Measurements from ENCODE around the gene TANGO2. TPM values are rescaled to one million over a fixed set of nuclear protein-coding genes. Genes with fewer than 3 reads are reported as not detected.

The TANGO2 gene
- total RNA-seq, 2 experiments from 2014 or later, result 40.7 to 41.2 TPM

DNA sequence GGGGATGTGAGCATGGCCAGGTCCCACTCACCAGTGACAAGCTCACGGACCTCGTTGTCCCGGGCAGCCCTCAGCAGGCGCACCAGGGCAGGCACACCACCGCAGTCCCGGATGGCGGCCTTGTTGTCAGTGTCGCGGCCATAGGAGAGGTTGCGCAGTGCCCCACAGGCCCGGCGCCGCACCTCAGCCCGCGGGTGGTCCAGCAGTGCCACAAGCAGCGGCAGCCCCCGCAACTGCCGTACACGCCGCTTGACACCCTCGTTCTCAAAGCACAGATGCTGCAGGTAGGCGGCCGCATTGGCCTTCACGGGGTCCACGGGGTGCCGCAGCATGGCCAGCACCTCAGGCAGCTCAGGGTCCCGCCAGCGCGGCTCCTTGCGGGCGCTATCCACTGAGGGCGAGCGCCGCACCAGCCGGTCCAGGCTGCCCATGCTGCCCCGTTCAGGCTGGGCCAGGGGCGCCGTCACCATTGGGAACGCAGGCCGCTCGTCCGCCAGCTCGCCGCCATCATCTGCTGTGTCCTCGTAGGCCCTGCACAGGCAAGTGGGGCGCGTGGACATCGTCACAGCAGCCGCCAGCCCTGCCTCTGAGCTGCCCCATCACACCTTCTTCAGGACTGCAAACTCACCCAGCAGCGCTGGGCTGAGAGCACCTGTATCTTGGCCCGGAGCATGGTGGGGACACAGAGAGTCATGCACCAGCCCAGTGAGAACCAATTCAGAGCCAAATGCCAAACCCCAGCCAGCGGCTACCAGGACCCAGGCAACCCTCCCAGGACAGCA is 41.0 kb upstream of the TANGO2 start:
- H3K4me1 Mint-ChIP-seq, result peaks cover 5% of the 10 kb centered on the region
- H3K27ac Mint-ChIP-seq, result no peak overlapping the region
- POLR2A ChIA-PET, result no interaction called here
- DNase-seq, result no peak
- H3K36me3 Mint-ChIP-seq, result no peaks in the 10 kb centered on the region
- H3K4me3 Mint-ChIP-seq, result no peak overlapping the region
- H3K27me3 Mint-ChIP-seq, result no peaks in the 10 kb centered on the region
- no peak for ATAC-seq (ENCODE audit: low read depth)
- H3K9me3 Mint-ChIP-seq, result no peaks in the 10 kb centered on the region

DNA sequence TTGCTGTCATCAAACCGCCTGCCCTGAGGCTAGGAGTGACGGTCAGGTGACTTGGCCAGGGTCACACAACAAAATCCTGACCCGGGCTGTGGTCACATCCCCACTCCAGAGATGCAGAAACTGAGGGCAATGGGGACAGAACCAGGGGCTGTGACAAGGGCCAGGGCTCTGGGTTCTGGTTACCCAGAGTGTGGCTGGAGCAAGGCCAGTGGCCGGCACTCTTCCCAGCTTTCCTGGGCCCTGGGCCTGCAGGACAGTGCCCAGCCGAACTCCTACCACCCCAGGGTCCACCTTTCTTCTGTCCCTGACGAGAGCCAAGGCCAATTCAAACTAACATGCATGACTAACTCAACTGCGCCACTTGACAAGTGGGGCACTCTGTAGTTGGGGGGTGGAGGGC is 40.1 kb upstream of the TANGO2 start:
- DNase-seq, result no peak
- H3K27ac Mint-ChIP-seq, result no peak overlapping the region
- no peak for ATAC-seq (ENCODE audit: low read depth)
- H3K36me3 Mint-ChIP-seq, result no peaks in the 10 kb centered on the region
- H3K4me3 Mint-ChIP-seq, result no peak overlapping the region
- POLR2A ChIA-PET, result no interaction called here
- H3K27me3 Mint-ChIP-seq, result no peaks in the 10 kb centered on the region
- no peaks in the 10 kb centered on the region for H3K9me3 Mint-ChIP-seq
- H3K4me1 Mint-ChIP-seq, result no peaks in the 10 kb centered on the region

DNA sequence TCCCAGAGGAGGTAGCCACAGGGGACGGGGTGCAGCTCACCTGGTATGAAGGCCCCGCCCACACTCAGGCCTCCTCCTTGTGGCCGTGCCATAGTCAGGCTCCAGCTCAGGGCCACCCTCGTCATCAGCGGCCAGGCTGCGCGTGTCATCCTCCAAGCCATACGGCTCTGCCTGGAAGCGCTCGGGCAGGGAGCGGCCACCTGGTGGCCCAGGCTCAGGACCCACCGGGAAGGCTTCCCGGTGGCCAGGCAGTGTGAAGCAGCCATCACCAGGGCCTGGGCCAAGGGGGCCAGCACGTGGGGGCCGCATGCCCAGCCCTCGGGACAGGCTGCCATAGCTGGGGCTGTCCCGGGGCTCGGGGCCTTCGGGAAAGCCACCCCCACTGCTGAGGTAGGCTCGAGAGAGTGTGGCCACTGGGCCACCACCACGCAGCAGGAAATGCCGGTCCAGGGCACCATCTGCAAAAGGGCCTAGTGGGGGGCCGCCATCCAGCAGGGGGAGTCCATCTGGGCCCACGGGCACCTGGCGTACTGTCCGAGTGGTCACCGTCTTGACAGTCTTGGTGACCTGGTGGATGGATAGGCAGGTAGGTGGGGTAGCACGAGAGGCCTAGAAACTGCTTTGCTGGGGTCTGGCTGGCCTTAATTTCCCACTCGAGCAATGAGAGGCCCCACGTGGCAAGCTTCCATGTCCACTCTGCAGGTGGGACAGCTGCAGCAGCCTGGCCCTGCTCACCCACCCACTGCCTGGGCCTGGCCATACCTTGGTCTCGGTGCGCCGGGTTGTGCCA is 39.5 kb upstream of the TANGO2 start:
- Mint-ChIP-seq H3K4me3 (no peak overlapping the region), H3K36me3 (no peaks in the 10 kb centered on the region), H3K27ac (no peak overlapping the region), H3K27me3 (peaks cover 2% of the 10 kb centered on the region), H3K9me3 (no peaks in the 10 kb centered on the region), H3K4me1 (no peaks in the 10 kb centered on the region)
- DNase-seq, result no peak
- no peak for ATAC-seq (ENCODE audit: low read depth)
- POLR2A ChIA-PET, result no interaction called here

DNA sequence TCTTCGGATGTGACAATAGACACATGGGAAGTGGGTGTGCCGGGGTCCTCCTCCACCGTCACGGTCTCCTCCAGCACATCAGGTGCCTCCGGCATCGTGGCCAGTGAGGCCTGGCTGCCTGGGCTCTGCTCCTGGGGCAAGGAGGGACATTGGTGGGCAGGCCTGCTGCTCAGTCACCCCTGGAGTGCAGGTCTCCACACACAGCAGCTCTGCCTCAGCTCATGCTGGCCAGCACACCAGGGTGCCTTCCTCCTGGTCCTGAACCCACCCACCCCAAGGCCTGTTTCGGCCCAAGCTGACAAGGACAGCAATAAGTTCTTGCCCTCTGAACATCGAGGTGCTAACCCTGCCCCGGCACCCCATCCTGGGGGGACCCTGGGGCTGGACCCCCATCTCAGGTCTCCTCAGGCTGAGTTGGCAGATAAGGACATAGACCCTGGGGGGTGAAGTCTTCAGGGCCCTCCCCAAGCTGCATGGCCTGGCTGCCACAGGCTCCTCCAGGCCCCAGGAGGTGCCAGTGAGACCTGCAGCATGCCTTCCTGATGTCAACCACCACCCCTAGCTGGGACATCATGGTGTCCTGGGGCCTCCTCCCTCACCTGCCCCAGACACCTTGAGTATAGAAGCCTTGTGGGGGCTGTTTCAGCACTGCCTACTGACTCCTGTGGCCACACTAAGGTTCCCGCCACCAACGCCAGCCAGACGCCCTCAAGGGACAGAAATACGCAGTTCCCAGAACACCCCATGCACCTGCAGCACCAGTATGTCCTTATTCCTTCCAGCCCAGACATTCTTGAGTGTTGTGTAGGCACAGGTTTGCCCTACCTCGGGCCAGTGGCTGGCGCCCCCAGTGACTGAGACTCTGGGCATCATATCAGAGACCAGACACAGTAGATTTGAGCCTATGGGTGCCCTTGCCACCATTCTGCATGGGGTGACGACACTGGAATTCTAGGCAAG is 38.7 kb upstream of the TANGO2 start:
- H3K4me3 Mint-ChIP-seq, result no peak overlapping the region
- no peaks in the 10 kb centered on the region for H3K9me3 Mint-ChIP-seq
- H3K4me1 Mint-ChIP-seq, result no peaks in the 10 kb centered on the region
- POLR2A ChIA-PET, result no interaction called here
- DNase-seq (no peak), ATAC-seq (ENCODE audit: low read depth) (no peak)
- H3K27ac Mint-ChIP-seq, result no peak overlapping the region
- peaks cover 4% of the 10 kb centered on the region for H3K27me3 Mint-ChIP-seq
- no peaks in the 10 kb centered on the region for H3K36me3 Mint-ChIP-seq

DNA sequence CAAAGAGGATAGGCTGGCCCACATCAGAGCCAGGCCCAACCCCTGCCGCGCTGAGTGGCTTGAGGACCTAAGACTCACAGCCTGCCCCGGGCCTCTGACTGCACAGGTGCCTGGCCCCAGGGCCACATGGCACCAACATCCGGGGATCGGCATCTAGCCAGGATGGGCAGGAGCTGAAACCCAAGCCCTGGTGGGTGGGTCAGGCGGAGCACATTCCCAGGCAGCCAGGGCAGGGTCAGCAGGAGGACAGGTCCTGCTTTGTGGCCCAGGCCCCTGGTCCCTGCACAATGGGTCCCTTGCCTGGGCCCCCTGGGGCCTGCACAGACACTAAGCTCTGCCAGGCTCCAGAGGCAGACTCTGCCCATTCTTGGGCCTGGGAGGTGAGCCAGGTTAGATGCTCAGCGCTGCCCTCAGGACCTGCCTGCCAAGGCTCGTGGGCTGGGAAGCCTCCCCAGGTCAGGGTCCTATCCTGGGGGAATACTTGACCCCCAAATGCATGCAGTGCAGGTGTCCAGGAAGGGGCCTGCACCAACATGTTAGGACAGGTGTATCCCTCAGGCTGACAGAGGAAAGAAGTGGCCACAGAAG is 37.8 kb upstream of the TANGO2 start:
- ATAC-seq (ENCODE audit: low read depth), result no peak
- POLR2A ChIA-PET, result no interaction called here
- peaks cover 4% of the 10 kb centered on the region for H3K27me3 Mint-ChIP-seq
- H3K4me1 Mint-ChIP-seq, result no peaks in the 10 kb centered on the region
- H3K36me3 Mint-ChIP-seq, result no peaks in the 10 kb centered on the region
- DNase-seq, result no peak
- H3K27ac Mint-ChIP-seq, result no peak overlapping the region
- H3K4me3 Mint-ChIP-seq, result no peak overlapping the region
- no peaks in the 10 kb centered on the region for H3K9me3 Mint-ChIP-seq

DNA sequence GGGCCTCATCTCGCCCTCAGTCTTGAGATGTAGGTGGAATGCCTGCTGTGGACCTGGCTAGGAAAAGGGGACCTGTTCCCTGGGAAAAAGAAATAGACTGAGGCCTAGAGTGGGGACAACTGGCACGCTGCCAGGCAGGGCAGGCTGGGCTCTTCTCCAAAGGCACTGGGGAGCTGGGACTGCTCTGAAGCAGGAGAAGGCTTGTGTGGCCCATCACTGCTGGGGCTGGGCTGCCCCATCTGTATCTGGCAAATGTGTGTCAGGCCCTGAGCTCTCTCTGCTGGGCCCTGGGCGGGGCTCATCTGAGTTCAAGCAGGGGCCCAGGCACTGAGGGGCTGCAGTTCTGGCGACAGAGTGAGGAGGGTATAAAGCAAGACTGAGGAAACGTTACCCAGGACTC is 37.2 kb upstream of the TANGO2 start:
- DNase-seq, result no peak
- Mint-ChIP-seq H3K27me3 (peaks cover 4% of the 10 kb centered on the region), H3K27ac (no peak overlapping the region), H3K9me3 (no peaks in the 10 kb centered on the region), H3K4me1 (no peaks in the 10 kb centered on the region), H3K4me3 (no peak overlapping the region), H3K36me3 (no peaks in the 10 kb centered on the region)
- POLR2A ChIA-PET, result no interaction called here
- ATAC-seq (ENCODE audit: low read depth), result no peak

DNA sequence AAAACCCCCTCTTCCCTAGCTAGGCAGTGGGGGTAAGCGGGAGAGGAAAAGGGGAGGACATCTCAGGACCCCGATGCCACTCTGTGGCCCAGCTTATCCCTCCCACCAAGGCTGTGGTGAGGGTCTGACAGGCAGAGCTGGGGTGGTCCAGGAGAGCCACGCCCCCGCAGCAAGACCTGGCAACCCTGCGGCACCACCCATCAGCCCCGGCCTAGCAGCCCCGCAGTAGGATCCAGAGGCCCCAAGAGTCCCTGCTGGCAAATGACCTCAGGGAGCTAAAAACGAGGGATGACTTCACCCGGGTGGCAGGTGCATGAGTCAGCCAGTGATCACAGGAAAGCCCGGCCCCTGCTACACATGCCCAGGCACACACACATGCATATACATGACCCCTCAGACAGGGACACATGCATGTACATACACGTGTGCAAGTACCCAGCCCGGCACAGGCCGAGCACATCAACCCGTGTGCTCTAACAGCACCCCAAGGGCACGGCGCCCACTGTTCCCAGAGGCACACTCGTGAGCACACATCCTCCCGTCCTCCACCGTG is 36.6 kb upstream of the TANGO2 start:
- no peak for DNase-seq
- Mint-ChIP-seq H3K4me1 (no peaks in the 10 kb centered on the region), H3K36me3 (no peaks in the 10 kb centered on the region), H3K9me3 (no peaks in the 10 kb centered on the region), H3K27me3 (peaks cover 4% of the 10 kb centered on the region), H3K4me3 (no peak overlapping the region), H3K27ac (no peak overlapping the region)
- POLR2A ChIA-PET, result no interaction called here
- ATAC-seq (ENCODE audit: low read depth), result no peak

DNA sequence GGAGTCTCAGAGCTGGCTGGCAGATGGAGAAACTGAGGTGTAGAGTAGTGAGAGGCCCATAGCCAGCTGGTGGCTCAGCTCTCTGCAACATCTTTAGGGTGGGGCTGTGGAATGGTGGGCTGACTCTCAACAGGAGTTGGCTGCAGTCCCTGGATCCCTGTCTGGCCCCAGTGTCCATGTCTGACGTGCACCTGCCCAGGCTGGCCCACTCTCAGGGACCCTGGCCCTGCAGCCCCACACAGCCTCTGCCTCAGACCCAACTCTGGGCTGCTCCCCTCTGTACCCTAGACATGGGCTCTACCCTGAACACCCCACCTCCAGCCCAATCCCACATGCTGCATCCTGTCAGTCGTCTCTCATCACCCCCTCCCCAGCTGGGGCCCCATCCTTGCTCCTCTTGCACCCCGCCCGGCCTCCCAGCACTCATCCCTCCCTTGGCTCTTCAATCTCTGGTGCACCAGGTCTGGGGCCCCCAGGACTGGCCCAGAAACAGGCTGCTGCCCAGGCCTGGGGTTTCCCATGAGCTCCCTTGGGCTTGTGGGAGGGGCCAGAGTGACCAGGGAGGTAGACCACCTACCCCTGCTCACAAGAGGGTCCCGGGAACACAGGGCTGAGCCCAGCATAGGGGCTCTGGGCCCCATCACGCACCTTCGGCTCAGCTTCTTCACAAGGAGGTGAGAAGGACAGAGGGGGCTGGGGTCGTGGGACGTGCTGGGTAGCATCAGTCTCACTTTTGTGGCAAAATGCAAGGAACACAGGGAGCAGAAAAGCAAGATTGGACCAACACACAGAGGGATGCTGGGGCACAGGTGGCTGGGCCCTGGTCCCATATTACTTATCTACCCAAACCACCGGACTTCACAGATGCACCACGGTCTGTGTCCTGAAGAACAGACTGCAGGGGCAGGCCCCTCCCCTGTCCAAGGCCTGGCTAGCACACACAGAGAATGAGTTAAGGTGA is 35.8 kb upstream of the TANGO2 start:
- DNase-seq (no peak), ATAC-seq (ENCODE audit: low read depth) (no peak)
- H3K4me3 Mint-ChIP-seq, result no peak overlapping the region
- H3K9me3 Mint-ChIP-seq, result no peaks in the 10 kb centered on the region
- H3K27me3 Mint-ChIP-seq, result peaks cover 4% of the 10 kb centered on the region
- H3K27ac Mint-ChIP-seq, result no peak overlapping the region
- H3K36me3 Mint-ChIP-seq, result no peaks in the 10 kb centered on the region
- H3K4me1 Mint-ChIP-seq, result no peaks in the 10 kb centered on the region
- POLR2A ChIA-PET, result no interaction called here

DNA sequence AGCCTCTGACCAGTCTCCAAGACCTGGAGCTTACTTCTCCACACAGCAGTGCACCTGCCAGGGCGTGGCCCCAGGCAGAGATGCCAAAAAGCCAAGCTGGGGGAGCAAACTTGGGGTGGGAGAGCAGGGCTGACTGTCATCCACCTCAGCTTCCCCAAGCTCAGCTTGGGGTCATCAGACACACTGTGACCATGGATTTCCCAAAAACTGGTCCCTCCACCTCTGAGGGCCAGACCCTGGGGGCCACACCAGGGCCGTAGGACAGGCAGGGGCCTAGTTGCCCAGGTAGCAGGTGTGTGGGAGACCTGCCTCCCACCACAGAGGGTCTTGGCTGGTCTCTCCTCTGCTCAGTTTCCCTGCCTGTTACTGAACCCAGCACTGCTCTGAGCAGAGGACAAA is 34.9 kb upstream of the TANGO2 start:
- DNase-seq (no peak), ATAC-seq (ENCODE audit: low read depth) (no peak)
- Mint-ChIP-seq H3K9me3 (no peaks in the 10 kb centered on the region), H3K36me3 (no peaks in the 10 kb centered on the region), H3K4me3 (peak overlapping the region; percentile 28), H3K27me3 (peaks cover 4% of the 10 kb centered on the region), H3K4me1 (no peaks in the 10 kb centered on the region), H3K27ac (no peak overlapping the region)
- POLR2A ChIA-PET, result no interaction called here

DNA sequence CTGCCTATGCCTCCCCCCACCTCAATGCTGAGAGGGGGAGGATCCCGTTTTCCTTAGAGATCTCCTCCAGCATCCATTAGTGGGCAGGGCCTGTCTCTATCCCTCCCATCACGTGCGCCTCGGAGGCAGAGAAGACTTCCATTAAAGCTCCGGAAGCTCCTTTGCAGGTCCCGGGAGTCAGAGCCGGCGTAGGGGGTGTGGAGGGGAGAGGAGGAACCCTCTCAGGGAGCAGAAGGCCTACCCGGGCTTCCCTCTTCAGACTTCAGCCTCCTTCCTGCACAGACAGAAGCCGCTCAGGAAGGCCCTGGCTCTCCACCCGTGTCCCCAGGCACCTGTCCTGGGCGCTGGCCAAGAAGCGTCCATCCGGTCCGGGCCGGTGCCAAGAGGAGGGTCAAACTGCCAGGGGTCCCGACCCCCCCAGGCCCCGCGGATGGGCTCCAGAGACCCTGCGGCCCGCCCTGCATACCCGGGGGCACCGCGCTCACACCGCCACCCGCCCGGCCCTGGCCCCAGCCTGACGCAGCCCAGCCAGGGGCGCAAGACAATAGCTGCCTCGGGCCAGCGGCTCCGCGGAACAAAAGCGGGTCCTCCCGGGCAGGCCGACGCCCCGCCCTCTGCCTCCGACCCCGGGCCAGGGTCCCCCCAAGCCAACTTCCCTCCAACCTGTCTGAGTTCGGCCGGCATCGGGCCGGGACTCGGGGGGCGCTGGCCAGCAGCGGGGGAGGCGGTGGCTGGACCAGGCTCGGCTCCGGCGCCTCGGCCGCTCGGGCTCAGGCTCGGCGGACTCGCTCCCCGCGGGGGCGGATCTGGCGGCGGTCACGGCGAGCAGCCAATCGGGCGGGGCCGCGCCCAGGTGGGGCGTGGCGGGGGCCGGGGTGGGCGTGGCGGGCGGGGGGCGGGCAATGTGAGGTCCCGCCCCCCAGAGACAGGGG is 34.2 kb upstream of the TANGO2 start:
- Mint-ChIP-seq H3K4me3 (peak overlapping the region; percentile 28), H3K36me3 (no peaks in the 10 kb centered on the region), H3K4me1 (no peaks in the 10 kb centered on the region), H3K27me3 (peaks cover 4% of the 10 kb centered on the region), H3K27ac (no peak overlapping the region), H3K9me3 (no peaks in the 10 kb centered on the region)
- peak; percentile 83 for ATAC-seq (ENCODE audit: low read depth)
- POLR2A ChIA-PET, result no interaction called here
- peak; percentile 83 for DNase-seq

DNA sequence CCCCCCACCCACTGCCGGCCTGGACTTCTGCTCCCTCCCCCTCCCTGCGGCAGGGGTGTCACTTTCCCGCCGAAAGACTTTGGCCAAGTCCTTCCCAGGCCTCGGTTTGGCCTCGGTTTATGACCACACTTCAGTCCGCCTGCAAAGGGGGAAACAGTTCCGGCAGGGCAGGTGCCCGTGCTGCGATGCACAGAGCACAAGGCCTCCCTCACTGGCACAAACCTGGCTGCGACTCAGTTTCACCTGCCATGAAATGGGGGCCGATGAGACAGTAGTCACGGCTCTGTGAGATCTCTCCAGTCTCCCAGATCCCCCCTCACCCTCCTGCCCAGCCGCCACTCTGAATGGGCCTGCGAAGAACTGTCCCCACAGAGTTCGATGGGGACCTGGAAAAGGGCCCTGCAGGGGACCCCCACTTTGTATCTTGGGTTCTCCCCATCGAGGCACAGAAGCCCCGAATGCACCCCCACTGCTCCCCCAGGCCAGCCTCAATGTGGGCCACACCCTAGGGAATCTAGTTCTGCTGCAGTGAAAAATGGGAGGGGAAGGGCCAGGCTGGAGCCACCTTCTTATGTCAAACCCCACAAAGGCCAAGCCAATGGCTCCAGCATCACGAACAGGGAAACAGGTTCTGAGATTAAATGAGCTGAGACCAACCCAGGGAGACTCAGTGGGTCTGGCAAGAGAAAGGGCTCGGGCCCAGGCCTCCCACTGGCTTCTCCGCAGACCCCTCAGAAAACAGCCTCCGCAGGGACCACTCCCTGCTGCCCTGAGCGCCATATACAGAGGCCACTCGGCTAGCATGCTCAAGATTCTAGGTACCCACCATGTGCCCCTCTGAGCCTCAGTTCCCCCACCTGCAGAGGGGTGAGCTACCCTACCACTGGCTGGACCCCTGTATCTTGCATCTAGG is 33.3 kb upstream of the TANGO2 start:
- Mint-ChIP-seq H3K9me3 (no peaks in the 10 kb centered on the region), H3K4me3 (no peak overlapping the region), H3K36me3 (no peaks in the 10 kb centered on the region), H3K27me3 (peaks cover 4% of the 10 kb centered on the region), H3K27ac (no peak overlapping the region), H3K4me1 (no peaks in the 10 kb centered on the region)
- ATAC-seq (ENCODE audit: low read depth) (no peak), DNase-seq (no peak)
- POLR2A ChIA-PET, result no interaction called here

Measured in activated naive CD8-positive, alpha-beta T cell treated with anti-CD3 and anti-CD28 coated beads, Interleukin-2, amount 10 ng/mL, durations not matched to agents 7 days and 5 days (primary cell).